Central memory CD8-positive, alpha-beta T cell (primary cell): ENCODE results near the gene PRKN.

Experiments used
- ATAC-seq: fragments of 150-1000 bp; cut with Tn5 transposase; replicated peaks from 2 replicates; pipeline ENCODE4 v1.10.0; 2022; ENCODE audit warnings: mild to moderate bottlenecking, moderate FRiP score, moderate number of reproducible peaks; ENCODE audit not compliant: poor library complexity, severe bottlenecking; ENCODE audit errors: extremely low read depth
- DNase-seq, 2 donors: peaks; one replicate each; pipeline ENCODE4 v3.0.0; 2021; ENCODE audit warnings: low spot score in 2 of 2
- H3K27ac Mint-ChIP-seq: one replicate; pipeline ENCODE4 v1.8.0; 2022; ENCODE audit warnings: low read depth, mild to moderate bottlenecking, moderate library complexity, mixed read lengths
- H3K27me3 Mint-ChIP-seq: one replicate; pipeline ENCODE4 v1.8.0; 2022; ENCODE audit warnings: mixed read lengths
- H3K36me3 Mint-ChIP-seq: one replicate; pipeline ENCODE4 v1.8.0; 2022; ENCODE audit warnings: mild to moderate bottlenecking, moderate library complexity, mixed read lengths; ENCODE audit not compliant: insufficient read depth
- H3K4me1 Mint-ChIP-seq: one replicate; pipeline ENCODE4 v1.8.0; 2022; ENCODE audit warnings: mixed read lengths
- H3K4me3 Mint-ChIP-seq: one replicate; pipeline ENCODE4 v1.8.0; 2022; ENCODE audit warnings: mild to moderate bottlenecking, moderate library complexity, mixed read lengths
- H3K9me3 Mint-ChIP-seq: one replicate; pipeline ENCODE4 v1.8.0; 2022; ENCODE audit warnings: mixed read lengths

The PRKN gene

DNA sequence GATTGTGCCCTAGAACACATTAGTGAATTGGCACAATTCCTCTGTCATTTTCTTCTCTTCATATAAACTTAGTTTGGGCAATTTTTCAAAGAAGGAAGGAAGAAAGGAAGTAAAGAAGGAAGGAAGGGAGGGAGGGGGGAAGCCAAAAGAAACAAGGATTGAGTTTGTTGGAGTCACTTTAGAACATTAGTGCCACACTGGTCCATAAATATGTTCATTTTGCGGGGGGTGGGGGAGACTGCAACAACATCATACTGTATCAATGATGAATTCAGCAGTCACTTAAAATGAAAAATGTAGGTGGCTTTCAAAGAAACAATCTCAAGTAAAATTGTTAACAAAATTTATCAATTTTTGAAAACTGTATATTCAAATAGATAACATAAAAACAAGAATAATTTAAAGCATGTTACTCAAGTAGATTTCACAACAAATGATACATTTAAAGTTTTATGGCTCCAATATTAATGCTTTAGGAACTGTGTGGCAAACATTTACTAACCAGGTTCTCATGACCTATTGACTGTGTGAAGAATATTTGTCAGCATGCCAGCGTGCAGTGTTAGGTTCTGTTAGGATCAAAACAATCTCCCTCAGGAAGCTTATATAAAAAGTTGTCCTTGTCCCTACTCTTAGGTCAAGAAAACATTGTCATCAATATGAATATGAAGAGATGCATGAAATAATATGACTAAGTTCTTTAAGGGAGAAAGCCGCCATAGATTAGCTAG, 1245.6 kb downstream of the PRKN start:
- Mint-ChIP-seq H3K36me3 (no peaks in the 10 kb centered on the region), H3K4me3 (no peak overlapping the region), H3K4me1 (no peaks in the 10 kb centered on the region), H3K9me3 (no peaks in the 10 kb centered on the region), H3K27me3 (peaks cover 6% of the 10 kb centered on the region), H3K27ac (no peak overlapping the region)
- no peak for DNase-seq
- ATAC-seq: no peak

DNA sequence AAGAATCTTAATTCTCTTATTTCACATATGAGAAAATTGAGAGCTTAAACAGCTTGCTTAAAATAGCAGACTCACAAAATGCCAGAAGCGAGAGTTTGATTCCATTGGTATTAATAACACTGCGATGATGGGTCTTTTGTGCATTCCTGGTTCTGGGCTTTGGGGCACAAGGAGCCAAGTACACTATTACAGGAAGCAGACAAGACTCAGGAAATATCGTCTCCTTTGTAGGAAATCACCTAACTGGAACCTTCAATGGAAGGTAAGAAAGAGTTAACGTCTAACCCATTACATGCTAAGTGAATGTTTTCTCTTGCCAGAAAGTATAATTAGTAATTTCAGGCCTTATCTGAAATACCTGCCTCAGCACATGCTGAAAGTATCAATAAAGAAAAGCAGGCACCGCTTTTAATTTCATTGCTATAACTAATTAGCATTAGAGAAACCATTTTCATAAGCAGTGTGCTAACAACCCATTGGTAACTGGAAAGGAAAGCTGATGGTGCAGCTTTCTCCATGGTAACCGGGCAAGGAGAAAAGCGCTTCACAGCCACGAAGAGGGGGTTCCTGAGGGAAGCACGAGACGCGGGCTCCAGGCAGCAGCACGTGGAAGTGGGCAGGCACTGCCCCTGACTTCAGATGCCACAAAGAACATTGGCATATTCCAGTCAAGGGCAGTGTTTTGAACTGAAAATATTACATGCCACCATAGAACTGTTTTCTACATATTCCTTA, 1247.0 kb downstream of the PRKN start:
- Mint-ChIP-seq H3K4me1 (no peaks in the 10 kb centered on the region), H3K27ac (no peak overlapping the region), H3K36me3 (no peaks in the 10 kb centered on the region), H3K9me3 (no peaks in the 10 kb centered on the region), H3K4me3 (no peak overlapping the region), H3K27me3 (no peaks in the 10 kb centered on the region)
- no peak for DNase-seq
- no peak for ATAC-seq

- no peaks in the 10 kb centered on the region for H3K9me3 Mint-ChIP-seq
- no peaks in the 10 kb centered on the region for H3K27me3 Mint-ChIP-seq
- H3K27ac Mint-ChIP-seq: no peak overlapping the region
- DNase-seq (no peak), ATAC-seq (no peak)
- no peak overlapping the region for H3K4me3 Mint-ChIP-seq
- no peaks in the 10 kb centered on the region for H3K36me3 Mint-ChIP-seq
- H3K4me1 Mint-ChIP-seq: no peaks in the 10 kb centered on the region
These were observed 1248.2 kb downstream of the PRKN start for GRCh38 chr6:161479376-161479775.

DNA sequence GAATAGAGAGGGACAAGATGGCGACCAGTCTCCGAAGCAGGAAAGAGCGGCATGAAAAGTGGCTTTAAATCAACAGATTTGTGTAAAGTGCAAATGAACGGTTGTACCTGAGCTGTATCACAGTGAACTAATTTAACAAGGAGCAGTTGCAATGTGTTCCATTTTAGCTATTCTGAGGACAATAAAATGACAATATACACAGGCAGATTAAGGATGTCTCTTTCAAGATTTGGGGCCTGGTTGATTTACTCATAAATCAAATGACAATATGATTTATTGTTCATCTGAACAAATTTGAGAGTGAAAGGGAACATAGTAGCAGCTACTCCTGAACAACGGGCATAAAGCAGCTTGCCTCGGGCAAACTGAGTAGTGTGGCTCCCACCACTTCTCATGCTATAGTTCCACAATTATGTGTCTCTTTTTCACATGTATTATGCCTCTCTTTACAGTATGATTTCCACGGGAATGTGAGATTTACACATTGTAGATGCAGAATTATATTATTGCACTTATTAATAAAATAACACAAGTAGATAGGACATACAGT, 1249.6 kb downstream of the PRKN start:
- Mint-ChIP-seq H3K27me3 (no peaks in the 10 kb centered on the region), H3K36me3 (no peaks in the 10 kb centered on the region), H3K4me1 (no peaks in the 10 kb centered on the region), H3K9me3 (no peaks in the 10 kb centered on the region), H3K27ac (no peak overlapping the region), H3K4me3 (no peak overlapping the region)
- ATAC-seq (no peak), DNase-seq (no peak)

- Mint-ChIP-seq H3K4me1 (no peaks in the 10 kb centered on the region), H3K4me3 (no peak overlapping the region), H3K27me3 (peaks cover 7% of the 10 kb centered on the region), H3K9me3 (no peaks in the 10 kb centered on the region), H3K36me3 (no peaks in the 10 kb centered on the region), H3K27ac (no peak overlapping the region)
- DNase-seq: no peak
- ATAC-seq: no peak
These were observed 1250.9 kb downstream of the PRKN start for GRCh38 chr6:161476711-161477110.

- Mint-ChIP-seq H3K27me3 (peaks cover 20% of the 10 kb centered on the region), H3K4me3 (no peak overlapping the region), H3K4me1 (no peaks in the 10 kb centered on the region), H3K36me3 (no peaks in the 10 kb centered on the region), H3K9me3 (no peaks in the 10 kb centered on the region), H3K27ac (no peak overlapping the region)
- DNase-seq: no peak
- ATAC-seq: no peak
These were observed 1262.2 kb downstream of the PRKN start for GRCh38 chr6:161465403-161465802.

DNA sequence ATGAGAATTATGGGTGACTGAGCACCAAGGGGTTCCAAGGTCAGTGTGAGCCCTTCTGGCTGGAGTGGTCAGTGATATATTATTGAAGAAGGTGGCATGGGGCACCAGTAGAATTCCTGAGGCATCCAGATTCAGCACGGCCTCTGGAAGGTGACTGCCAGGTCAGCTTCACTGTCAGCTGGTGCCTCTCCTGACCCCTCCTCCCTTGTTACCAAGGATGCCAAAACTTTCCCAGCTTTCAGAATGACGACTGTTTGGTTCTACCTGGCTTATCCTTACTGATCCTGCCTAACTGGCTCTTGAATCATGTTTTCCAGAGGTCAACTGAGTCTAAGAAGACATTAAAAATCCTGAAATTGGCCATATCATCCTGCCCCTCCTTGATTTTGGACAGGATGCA, 1264.5 kb downstream of the PRKN start:
- Mint-ChIP-seq H3K9me3 (no peaks in the 10 kb centered on the region), H3K4me1 (no peaks in the 10 kb centered on the region), H3K27ac (no peak overlapping the region), H3K36me3 (no peaks in the 10 kb centered on the region), H3K4me3 (no peak overlapping the region), H3K27me3 (no peaks in the 10 kb centered on the region)
- DNase-seq (no peak), ATAC-seq (no peak)

- ATAC-seq: no peak
- DNase-seq: no peak
- Mint-ChIP-seq H3K36me3 (no peaks in the 10 kb centered on the region), H3K9me3 (no peaks in the 10 kb centered on the region), H3K4me3 (no peak overlapping the region), H3K4me1 (no peaks in the 10 kb centered on the region), H3K27ac (no peak overlapping the region), H3K27me3 (no peaks in the 10 kb centered on the region)
These were observed 1265.4 kb downstream of the PRKN start for GRCh38 chr6:161462148-161462547.

DNA sequence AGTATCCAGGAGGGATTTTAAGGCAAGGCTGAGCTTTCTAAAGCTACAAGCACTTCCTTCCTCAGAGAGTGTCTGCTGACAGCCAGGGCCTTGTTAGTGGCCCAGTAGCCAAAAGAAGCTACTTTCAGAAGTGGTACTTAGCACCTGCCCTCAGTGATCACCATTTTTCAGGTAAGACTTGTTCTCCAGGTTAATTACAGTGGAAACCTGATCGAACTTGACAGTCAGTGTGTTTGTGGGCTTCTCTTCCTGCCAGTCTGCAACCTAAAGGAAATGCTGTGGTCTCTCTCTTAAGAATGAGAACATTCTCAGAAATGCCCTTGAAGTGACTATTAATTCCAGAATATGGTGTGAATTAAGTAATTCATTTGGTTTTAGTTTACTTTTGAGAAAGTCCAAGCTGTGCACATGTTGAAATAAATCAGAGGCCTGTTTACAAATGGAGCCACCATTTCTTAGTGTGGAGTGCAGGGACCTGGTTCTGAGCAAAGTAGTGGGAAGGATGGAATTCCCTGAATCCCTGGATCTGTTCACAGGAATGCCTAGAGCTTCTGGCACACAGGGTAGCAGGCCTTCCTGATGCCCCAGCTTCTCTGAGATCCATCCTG, 1268.5 kb downstream of the PRKN start:
- Mint-ChIP-seq H3K27ac (no peak overlapping the region), H3K4me3 (no peak overlapping the region), H3K9me3 (no peaks in the 10 kb centered on the region), H3K36me3 (no peaks in the 10 kb centered on the region), H3K4me1 (no peaks in the 10 kb centered on the region), H3K27me3 (no peaks in the 10 kb centered on the region)
- ATAC-seq (no peak), DNase-seq (no peak)

DNA sequence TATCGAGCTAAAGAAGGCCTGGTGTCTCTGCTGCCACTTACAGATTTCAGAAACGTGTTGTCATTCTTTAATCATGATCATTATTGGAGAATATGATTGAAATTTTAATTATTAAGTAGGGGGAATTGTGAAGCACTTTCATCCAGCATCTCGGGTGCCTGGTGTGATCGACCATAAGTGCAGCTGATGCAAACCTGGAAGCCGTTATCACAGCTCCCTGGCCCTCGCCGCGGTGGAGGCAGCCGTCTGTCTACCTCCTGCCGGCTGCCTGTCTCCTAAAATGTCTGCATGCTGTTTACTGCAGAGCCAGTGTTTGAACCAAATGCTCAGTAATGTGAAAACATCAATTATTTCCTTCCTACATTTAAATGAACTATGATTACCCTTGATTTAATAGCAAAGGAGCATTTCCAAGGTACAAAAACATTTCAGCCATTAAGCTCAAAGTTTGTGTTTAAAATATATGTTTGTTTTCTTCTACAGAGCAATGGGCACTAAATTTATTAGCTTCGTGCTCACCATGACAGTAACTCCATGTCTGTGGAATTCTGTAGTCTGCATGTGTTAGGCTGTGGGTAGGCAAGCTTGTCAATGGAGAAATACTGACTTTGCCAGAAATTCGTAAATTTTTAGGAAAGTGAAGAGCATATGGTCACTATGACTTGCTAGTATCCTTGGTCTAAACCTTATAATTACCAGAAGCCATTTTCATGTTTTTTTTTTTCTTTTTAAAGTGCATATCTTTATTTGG, 1269.2 kb downstream of the PRKN start:
- ATAC-seq (no peak), DNase-seq (no peak)
- H3K36me3 Mint-ChIP-seq: no peaks in the 10 kb centered on the region
- no peak overlapping the region for H3K27ac Mint-ChIP-seq
- no peaks in the 10 kb centered on the region for H3K9me3 Mint-ChIP-seq
- no peaks in the 10 kb centered on the region for H3K27me3 Mint-ChIP-seq
- no peak overlapping the region for H3K4me3 Mint-ChIP-seq
- no peaks in the 10 kb centered on the region for H3K4me1 Mint-ChIP-seq

DNA sequence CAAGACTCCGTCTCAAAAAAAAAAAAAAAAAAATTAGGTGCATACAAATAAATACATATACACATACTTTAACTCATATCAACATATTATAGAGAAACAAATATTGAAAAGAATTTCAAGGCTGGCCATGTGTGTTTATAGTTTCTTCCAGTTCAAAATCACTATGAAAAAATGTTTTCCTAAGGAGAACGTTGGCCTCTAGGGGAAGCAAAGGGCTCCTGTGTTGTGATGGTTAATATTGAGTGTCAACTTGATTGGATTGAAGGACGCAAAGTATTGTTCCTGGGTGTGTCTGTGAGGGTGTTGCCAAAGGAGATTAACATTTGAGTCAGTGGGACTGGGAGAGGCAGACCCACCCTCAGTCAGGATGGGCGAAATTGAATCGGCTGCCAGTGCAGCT, 1271.7 kb downstream of the PRKN start:
- no peak overlapping the region for H3K4me3 Mint-ChIP-seq
- H3K27me3 Mint-ChIP-seq: no peaks in the 10 kb centered on the region
- no peaks in the 10 kb centered on the region for H3K36me3 Mint-ChIP-seq
- H3K4me1 Mint-ChIP-seq: no peaks in the 10 kb centered on the region
- H3K27ac Mint-ChIP-seq: no peak overlapping the region
- ATAC-seq: no peak
- no peaks in the 10 kb centered on the region for H3K9me3 Mint-ChIP-seq
- no peak for DNase-seq

GRCh38 chr6:161453558-161453957, 1274.0 kb downstream of the PRKN start:
- Mint-ChIP-seq H3K4me3 (no peak overlapping the region), H3K4me1 (no peaks in the 10 kb centered on the region), H3K27ac (no peak overlapping the region), H3K36me3 (no peaks in the 10 kb centered on the region), H3K27me3 (no peaks in the 10 kb centered on the region), H3K9me3 (no peaks in the 10 kb centered on the region)
- ATAC-seq (no peak), DNase-seq (no peak)
